SK-N-SH (cell line): ENCODE measurements around the gene ABCF3. TPM values are rescaled to one million over a fixed set of nuclear protein-coding genes. Genes with fewer than 3 reads are reported as not detected.
A peak's percentile ranks its signal among the peaks of the same experiment; 100 is the strongest.

ENCODE experiments used
- CTCF ChIA-PET: fragments of 300-600, 350-600 bp; formaldehyde crosslinking; extraction: SDS; loops from one replicate; lab custom pipeline; 2021; lab: Yijun Ruan, JAX
- POLR2A ChIA-PET: fragments of 350-600 bp; sonication (Branson Sonifier 250); formaldehyde crosslinking; extraction: SDS; loops from one replicate; lab custom pipeline; 2020; ENCODE audit warnings: antibody characterized with exemption, inconsistent platforms; lab: Yijun Ruan, JAX
- DNase-seq: peaks from one replicate; pipeline ENCODE4 v3.0.0; 2012
- H2AFZ ChIP-seq: fragments of 200-600 bp; sonication (generic); 2 replicates; pipeline ENCODE4 v1.8.1; 2016; ENCODE audit warnings: antibody characterized with exemption, mild to moderate bottlenecking, low read depth
- H3F3A ChIP-seq: fragments of 200-600 bp; sonication (generic); replicated peaks from 2 replicates; pipeline ENCODE3; 2016; ENCODE audit warnings: antibody characterized with exemption, mild to moderate bottlenecking; ENCODE audit not compliant: insufficient read depth
- H3K27ac ChIP-seq, 2 experiments: fragments of 200-500 bp in 1 of 2; fragments of 200-600 bp in 1 of 2; sonication (Bioruptor generic) in 1 of 2; sonication (generic), shearing (Covaris generic) in 1 of 2; 2 replicates each; pipeline versions ENCODE4 v1.5.1 to v1.6.1; 2014 to 2016; ENCODE audit warnings: low read depth in 2 of 2, inconsistent platforms in 1 of 2, low read length in 1 of 2, mild to moderate bottlenecking in 1 of 2, mixed read lengths in 1 of 2
- H3K27me3 ChIP-seq: fragments of 200-600 bp; sonication (generic), shearing (Covaris generic); 2 replicates; pipeline ENCODE4 v1.6.1; 2016; ENCODE audit warnings: mixed run types; ENCODE audit not compliant: insufficient read depth
- H3K36me3 ChIP-seq, 2 experiments: fragments of 200-500 bp in 1 of 2; fragments of 200-600 bp in 1 of 2; sonication (Bioruptor generic) in 1 of 2; sonication (generic) in 1 of 2; replicated peaks in 1 of 2; 2 replicates each; pipeline versions ENCODE3 to v1.5.1; 2014 to 2016; ENCODE audit warnings: low read length in 1 of 2, mild to moderate bottlenecking in 1 of 2; ENCODE audit not compliant: insufficient read depth in 2 of 2, control insufficient read depth in 1 of 2
- H3K4me1 ChIP-seq, 2 experiments: fragments of 200-500 bp in 1 of 2; fragments of 200-600 bp in 1 of 2; sonication (Bioruptor generic) in 1 of 2; sonication (generic), shearing (Covaris generic) in 1 of 2; 2 replicates each; pipeline versions ENCODE4 v1.5.1 to v1.6.1; 2014 to 2016; ENCODE audit warnings: low read depth in 1 of 2, low read length in 1 of 2, mixed run types in 1 of 2; ENCODE audit not compliant: insufficient read depth in 2 of 2, control insufficient read depth in 1 of 2
- H3K4me2 ChIP-seq: fragments of 200-600 bp; sonication (generic), shearing (Covaris generic); 2 replicates; pipeline ENCODE4 v1.6.1; 2017; ENCODE audit warnings: mixed run types
- H3K4me3 ChIP-seq, 2 experiments: fragments of 200-500 bp in 1 of 2; fragments of 200-600 bp in 1 of 2; sonication (Bioruptor generic) in 1 of 2; sonication (generic), shearing (Covaris generic) in 1 of 2; 2 replicates each; pipeline versions ENCODE4 v1.5.1 to v1.8.1; 2014 to 2016; ENCODE audit warnings: low read depth in 2 of 2, inconsistent platforms in 1 of 2, low read length in 1 of 2, mild to moderate bottlenecking in 1 of 2, mixed read lengths in 1 of 2, moderate library complexity in 1 of 2
- H3K79me2 ChIP-seq: fragments of 200-600 bp; sonication (generic); 2 replicates; pipeline ENCODE4 v1.8.1; 2017; ENCODE audit warnings: mild to moderate bottlenecking; ENCODE audit not compliant: insufficient read depth
- H3K9ac ChIP-seq: fragments of 200-600 bp; sonication (generic); 2 replicates; pipeline ENCODE4 v1.6.1; 2017; ENCODE audit warnings: mixed run types
- H3K9me2 ChIP-seq: fragments of 200-600 bp; sonication (generic); 2 replicates; pipeline ENCODE4 v1.6.1; 2017; ENCODE audit warnings: mixed run types
- H3K9me3 ChIP-seq: fragments of 200-600 bp; sonication (generic); 2 replicates; pipeline ENCODE4 v1.6.1; 2017; ENCODE audit warnings: mixed run types, mild to moderate bottlenecking, moderate library complexity
- H4K20me1 ChIP-seq: fragments of 200-600 bp; sonication (generic); 2 replicates; pipeline ENCODE4 v1.6.1; 2017; ENCODE audit warnings: mild to moderate bottlenecking, mixed run types; ENCODE audit not compliant: insufficient read depth
- ELF1 ChIP-seq: IDR thresholded peaks from 2 replicates; pipeline ENCODE4 v1.4.0; 2012
- EP300 ChIP-seq, 2 experiments: IDR thresholded peaks; 2 replicates each; pipeline versions ENCODE4 v1.4.0 to v1.6.1; 2012; ENCODE audit warnings: borderline replicate concordance in 1 of 2, low read depth in 1 of 2, low read length in 1 of 2
- EZH2phosphoT487 ChIP-seq: fragments of 200-600 bp; sonication (generic); IDR thresholded peaks from 2 replicates; pipeline ENCODE4 v1.6.1; 2017; ENCODE audit warnings: low read depth, mixed run types, mild to moderate bottlenecking, antibody characterized with exemption, moderate library complexity, borderline replicate concordance
- IRF3 ChIP-seq: fragments of 150-350 bp; IDR thresholded peaks from 2 replicates; pipeline ENCODE4 v1.6.1; 2016; ENCODE audit warnings: mild to moderate bottlenecking, low read depth, low read length
- MXI1 ChIP-seq: IDR thresholded peaks from 2 replicates; pipeline ENCODE4 v1.6.1; 2012; ENCODE audit warnings: mild to moderate bottlenecking, low read depth, low read length, improper control_type of control experiment
- RAD21 ChIP-seq: IDR thresholded peaks from 2 replicates; pipeline ENCODE4 v1.6.1; 2012; ENCODE audit warnings: mild to moderate bottlenecking, low read length
- RCOR1 ChIP-seq: fragments of 150-350 bp; IDR thresholded peaks from 2 replicates; pipeline ENCODE4 v1.6.1; 2017; ENCODE audit warnings: antibody characterized with exemption, low read length
- SIN3A ChIP-seq: IDR thresholded peaks from 2 replicates; pipeline ENCODE4 v1.6.1; 2012; ENCODE audit warnings: low read depth, mild to moderate bottlenecking, low read length, moderate library complexity, borderline replicate concordance
- SMC3 ChIP-seq: IDR thresholded peaks from 2 replicates; pipeline ENCODE4 v1.6.1; 2012; ENCODE audit warnings: low read depth, low read length, improper control_type of control experiment
- USF1 ChIP-seq: IDR thresholded peaks from 2 replicates; pipeline ENCODE4 v1.4.0; 2012; ENCODE audit warnings: low read depth, borderline replicate concordance
- ZBTB33 ChIP-seq: IDR thresholded peaks from 2 replicates; pipeline ENCODE4 v1.4.0; 2012; ENCODE audit warnings: low read depth, borderline replicate concordance
- WGBS: methylation state at CpG from one replicate; pipeline ENCODE4 v1.1.6; 2017; ENCODE audit warnings: low lambda C conversion rate; 5-methylcytosine and 5-hydroxymethylcytosine counted together
- polyA plus RNA-seq, 3 experiments: library from polyadenylated mRNA; depleted of rRNA; stranded (reverse); fragments of >200 nt; gene quantifications; 2 replicates each; pipeline ENCODE4 v1.2.3, GENCODE V29; 2012
- TF ChIP-seq, protein P1 (sequence below): IDR thresholded peaks from 2 replicates; pipeline ENCODE4; 2012
- TF ChIP-seq, protein P2 (sequence below): fragments of 200-600 bp; sonication (generic); IDR thresholded peaks from 2 replicates; pipeline ENCODE4 v1.6.1; 2017; ENCODE audit warnings: antibody characterized with exemption, mild to moderate bottlenecking, moderate library complexity

Gene ABCF3
- polyA plus RNA-seq, 1 of the 3 experiments (the other 2 are of a cell fraction), result 55.6 TPM

GRCh38 chr3:184143327-184143726 lies 42.7 kb upstream of the ABCF3 start (continued):
- no peak for TF ChIP-seq IRF3
- TF ChIP-seq ELF1, result no peak
- no peak for TF ChIP-seq MXI1
- TF ChIP-seq, protein P1, sequence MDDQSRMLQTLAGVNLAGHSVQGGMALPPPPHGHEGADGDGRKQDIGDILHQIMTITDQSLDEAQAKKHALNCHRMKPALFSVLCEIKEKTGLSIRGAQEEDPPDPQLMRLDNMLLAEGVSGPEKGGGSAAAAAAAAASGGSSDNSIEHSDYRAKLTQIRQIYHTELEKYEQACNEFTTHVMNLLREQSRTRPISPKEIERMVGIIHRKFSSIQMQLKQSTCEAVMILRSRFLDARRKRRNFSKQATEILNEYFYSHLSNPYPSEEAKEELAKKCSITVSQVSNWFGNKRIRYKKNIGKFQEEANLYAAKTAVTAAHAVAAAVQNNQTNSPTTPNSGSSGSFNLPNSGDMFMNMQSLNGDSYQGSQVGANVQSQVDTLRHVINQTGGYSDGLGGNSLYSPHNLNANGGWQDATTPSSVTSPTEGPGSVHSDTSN, result no peak
- TF ChIP-seq USF1, result no peak
- TF ChIP-seq SIN3A, result no peak
- TF ChIP-seq, all 33 proteins: peak for 0

GRCh38 chr3:184144505-184144904 lies 41.5 kb upstream of the ABCF3 start:
- POLR2A ChIA-PET, result interaction anchor here (0.9 to 1.6 kb wide), 3 partner anchors 9 to 142 kb away, joined by 3 to 4 read pairs (median 3); partner anchors contain the start of gene EIF2B5
- Histone ChIP-seq H3K36me3 (peaks cover 40 to 60% of the 10 kb centered on the region in 2 experiments), H3K9ac (no peak overlapping the region), H3K4me1 (peaks cover 0 to 2% of the 10 kb centered on the region in 2 experiments; a peak in 1 of 4 replicates), H3K27me3 (no peaks in the 10 kb centered on the region), H3K27ac (no peak overlapping the region), H3K79me2 (peaks cover 20% of the 10 kb centered on the region), H3K4me2 (no peak overlapping the region), H3K9me3 (no peaks in the 10 kb centered on the region), H3K9me2 (no peaks in the 10 kb centered on the region), H4K20me1 (no peaks in the 10 kb centered on the region), H3F3A (peaks cover 8% of the 10 kb centered on the region), H2AFZ (no peak overlapping the region), H3K4me3 (no peak overlapping the region)
- no peak for DNase-seq
- WGBS, result no CpG with 5 or more reads among the region's 5 CpGs
- no peak for TF ChIP-seq EP300 (IDR thresholded peaks at IDR 0.05; ENCODE audit: borderline replicate concordance in 1 of 2, low read depth in 1 of 2, low read length in 1 of 2)
- no peak for TF ChIP-seq RCOR1
- TF ChIP-seq EZH2phosphoT487, result no peak
- CTCF ChIA-PET, result interaction anchor here (0.6 to 4.3 kb wide), 15 partner anchors 9 to 254 kb away, joined by 3 to 31 read pairs (median 6); partner anchors contain the start of genes ALG3, CAMK2N2, DVL3 and EEF1AKMT4

DNA sequence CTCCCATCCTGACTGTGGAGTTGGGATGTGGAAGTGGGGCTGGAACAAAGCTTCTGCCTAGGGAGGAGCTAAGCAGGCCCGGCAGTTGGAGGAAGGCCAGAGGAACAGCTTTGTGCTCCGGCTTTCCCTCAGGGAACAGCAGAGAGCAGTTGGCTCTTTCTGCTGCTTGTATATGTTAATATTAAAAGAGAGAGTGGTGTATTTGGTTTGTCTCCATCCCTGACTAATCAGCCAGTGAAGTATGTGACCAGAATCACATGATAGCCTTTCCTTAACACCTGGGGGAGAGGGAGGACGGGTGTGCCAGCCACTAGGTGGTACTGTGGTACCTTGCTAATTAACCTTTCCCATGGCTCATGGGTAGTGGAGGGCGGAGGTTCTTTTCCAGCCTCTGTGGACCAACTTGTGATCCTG lies 40.9 kb upstream of the ABCF3 start:
- WGBS, result 59% methylated on average over 4 of the region's 4 CpGs
- peaks cover 8% of the 10 kb centered on the region for H3F3A ChIP-seq
- no peaks in the 10 kb centered on the region for H3K27me3 ChIP-seq
- no peaks in the 10 kb centered on the region for H3K9me3 ChIP-seq
- ChIA-PET CTCF (interaction anchor here (0.6 to 4.3 kb wide), 19 partner anchors 10 to 255 kb away, joined by 3 to 31 read pairs (median 5); partner anchors contain the start of genes ALG3, CAMK2N2, DVL3 and EEF1AKMT4), POLR2A (interaction anchor here (1.0 to 1.6 kb wide), 2 partner anchors 10 to 142 kb away, joined by 3 to 4 read pairs; partner anchors contain the start of gene EIF2B5)
- no peaks in the 10 kb centered on the region for H3K9me2 ChIP-seq
- H3K4me3 ChIP-seq, result no peak overlapping the region
- peaks cover 36 to 58% of the 10 kb centered on the region in 2 experiments for H3K36me3 ChIP-seq
- H3K4me2 ChIP-seq, result no peak overlapping the region
- no peak overlapping the region for H3K9ac ChIP-seq
- peaks cover 14% of the 10 kb centered on the region for H3K79me2 ChIP-seq
- H2AFZ ChIP-seq, result no peak overlapping the region
- H3K4me1 ChIP-seq, result peaks cover 0 to 2% of the 10 kb centered on the region in 2 experiments; a peak in 1 of 4 replicates
- H3K27ac ChIP-seq, result no peak overlapping the region
- H4K20me1 ChIP-seq, result no peaks in the 10 kb centered on the region
- peak; percentile 59 for DNase-seq
- peak; percentile 38 for TF ChIP-seq SMC3
- no peak for TF ChIP-seq SIN3A
- no peak for TF ChIP-seq IRF3
- TF ChIP-seq, protein P2, sequence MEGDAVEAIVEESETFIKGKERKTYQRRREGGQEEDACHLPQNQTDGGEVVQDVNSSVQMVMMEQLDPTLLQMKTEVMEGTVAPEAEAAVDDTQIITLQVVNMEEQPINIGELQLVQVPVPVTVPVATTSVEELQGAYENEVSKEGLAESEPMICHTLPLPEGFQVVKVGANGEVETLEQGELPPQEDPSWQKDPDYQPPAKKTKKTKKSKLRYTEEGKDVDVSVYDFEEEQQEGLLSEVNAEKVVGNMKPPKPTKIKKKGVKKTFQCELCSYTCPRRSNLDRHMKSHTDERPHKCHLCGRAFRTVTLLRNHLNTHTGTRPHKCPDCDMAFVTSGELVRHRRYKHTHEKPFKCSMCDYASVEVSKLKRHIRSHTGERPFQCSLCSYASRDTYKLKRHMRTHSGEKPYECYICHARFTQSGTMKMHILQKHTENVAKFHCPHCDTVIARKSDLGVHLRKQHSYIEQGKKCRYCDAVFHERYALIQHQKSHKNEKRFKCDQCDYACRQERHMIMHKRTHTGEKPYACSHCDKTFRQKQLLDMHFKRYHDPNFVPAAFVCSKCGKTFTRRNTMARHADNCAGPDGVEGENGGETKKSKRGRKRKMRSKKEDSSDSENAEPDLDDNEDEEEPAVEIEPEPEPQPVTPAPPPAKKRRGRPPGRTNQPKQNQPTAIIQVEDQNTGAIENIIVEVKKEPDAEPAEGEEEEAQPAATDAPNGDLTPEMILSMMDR, result peak; percentile 42
- peak; percentile 67 for TF ChIP-seq RAD21
- TF ChIP-seq, protein P1, result no peak
- TF ChIP-seq ZBTB33, result no peak
